Measurements from ENCODE around the gene HINT3. TPM values are rescaled to one million over a fixed set of nuclear protein-coding genes. Genes with fewer than 3 reads are reported as not detected.

HINT3 gene
- total RNA-seq, result 21.4 and 41.6 TPM in 2 replicates

DNA sequence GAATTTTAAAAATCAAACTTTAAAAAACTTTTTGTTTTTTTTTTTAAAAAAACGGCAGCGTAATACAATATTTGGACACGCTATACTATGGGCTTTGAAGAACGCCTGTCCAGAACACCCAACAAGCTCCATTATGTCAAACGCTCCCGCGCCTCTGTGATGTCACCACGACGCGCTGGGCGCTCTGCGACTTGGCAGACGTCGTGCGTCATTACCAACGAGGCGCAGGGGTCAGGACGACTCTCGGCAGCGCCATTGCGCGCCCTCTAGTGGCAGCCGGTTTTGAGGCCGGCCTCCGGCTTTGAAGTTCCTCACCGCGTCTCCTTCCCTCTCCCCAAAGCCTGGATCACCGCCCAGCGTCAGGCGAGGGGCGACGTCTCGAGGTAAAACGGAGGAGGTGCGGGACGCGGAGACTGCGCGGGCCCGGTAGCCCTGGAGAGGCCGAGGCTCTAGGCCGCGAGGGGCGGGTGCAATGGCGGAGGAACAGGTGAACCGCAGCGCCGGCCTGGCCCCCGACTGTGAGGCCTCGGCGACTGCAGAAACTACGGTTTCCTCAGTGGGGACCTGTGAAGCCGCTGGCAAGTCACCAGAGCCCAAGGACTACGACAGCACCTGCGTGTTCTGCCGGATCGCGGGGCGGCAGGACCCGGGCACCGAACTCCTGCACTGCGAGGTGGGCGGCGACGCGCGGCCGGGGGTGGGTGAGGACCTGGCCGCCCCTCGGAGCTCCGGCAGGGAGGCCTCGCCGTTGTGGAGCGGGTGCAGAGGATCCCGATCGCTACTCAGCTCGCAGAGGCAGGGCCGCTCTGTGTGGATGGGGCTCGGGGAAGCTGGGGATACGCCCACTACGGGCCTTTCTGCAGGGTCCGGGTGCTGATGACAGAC lies at the start of gene HINT3:
HINT3 (plus strand) TSS at position 265 of the 885 bp plus-strand sequence; CDS start at position 473, 208 bp downstream.

DNA sequence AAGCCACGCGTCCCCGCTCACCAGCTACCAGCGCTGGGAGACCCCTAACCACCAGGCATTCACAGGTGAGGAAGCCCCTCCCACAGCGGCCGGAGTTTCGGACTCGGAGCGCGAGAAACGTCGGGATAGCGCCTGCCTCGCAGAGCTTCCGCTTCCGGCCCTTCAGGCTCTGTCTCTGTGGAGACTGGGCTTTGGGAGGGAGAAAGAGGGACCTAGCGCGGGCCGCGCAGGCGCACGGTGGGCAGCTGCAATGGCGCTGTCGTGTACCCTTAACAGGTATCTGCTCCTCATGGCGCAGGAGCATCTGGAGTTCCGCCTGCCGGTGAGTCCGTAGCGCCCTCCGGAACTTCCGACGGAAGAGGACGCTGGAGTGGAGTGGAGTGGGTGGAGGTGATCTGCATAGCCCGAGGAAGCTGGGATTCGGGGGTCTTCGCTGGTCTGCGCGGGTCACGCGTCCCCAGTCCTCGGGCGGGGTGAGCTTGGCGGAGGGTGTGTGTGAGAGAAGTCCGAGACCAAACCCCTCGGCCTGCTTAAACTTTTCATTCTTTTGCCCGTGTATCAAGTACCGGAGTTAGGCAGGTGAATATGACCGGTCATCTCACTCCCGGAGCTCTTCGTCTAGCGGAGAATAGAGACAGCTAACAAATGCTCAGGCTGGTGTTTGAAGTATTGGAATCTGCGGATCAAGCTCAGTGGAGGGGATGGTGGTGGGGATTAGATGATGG lies 29.9 kb downstream of the HINT3 start, which contains the start of gene TRMT11:
TRMT11 (plus strand) TSS at position 240 of the 725 bp plus-strand sequence; CDS start at position 251, 11 bp downstream.

Other genes starting within 250 kb of the HINT3 start
- not detected in 2 replicates for gene HEY2, start 207.1 kb upstream of the HINT3 start, total RNA-seq
- 46.1 and 84.0 TPM in 2 replicates for gene NCOA7, start 165.8 kb upstream of the HINT3 start, total RNA-seq
- gene TRMT11, start 29.8 kb downstream of the HINT3 start, total RNA-seq, result 39.5 and 51.4 TPM in 2 replicates

Data from uterine smooth muscle cell (primary cell).